ENCODE results near the gene BNC2.

BNC2 gene

DNA sequence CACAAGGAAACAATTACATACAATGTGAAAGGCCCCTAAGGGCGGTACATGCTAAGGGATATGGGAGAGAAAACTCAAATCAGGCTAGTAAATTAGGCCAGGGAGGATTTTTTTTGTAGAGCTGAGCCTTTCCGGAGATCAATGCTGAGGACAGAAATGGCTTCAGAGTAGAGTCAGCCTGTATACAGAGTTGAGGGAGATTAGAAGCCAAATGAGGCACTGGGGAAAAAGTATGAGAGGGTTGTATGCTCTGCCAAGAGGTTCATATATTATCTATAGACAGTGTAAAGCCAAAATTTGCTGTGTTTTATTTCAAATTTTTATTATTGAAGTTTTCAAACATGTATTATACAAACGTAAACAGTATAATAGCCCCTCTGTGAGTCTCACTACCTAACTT, 103.1 kb downstream of the BNC2 start:
- no peak for DNase-seq (ENCODE audit: low read depth)
- TF ChIP-seq, protein P1, sequence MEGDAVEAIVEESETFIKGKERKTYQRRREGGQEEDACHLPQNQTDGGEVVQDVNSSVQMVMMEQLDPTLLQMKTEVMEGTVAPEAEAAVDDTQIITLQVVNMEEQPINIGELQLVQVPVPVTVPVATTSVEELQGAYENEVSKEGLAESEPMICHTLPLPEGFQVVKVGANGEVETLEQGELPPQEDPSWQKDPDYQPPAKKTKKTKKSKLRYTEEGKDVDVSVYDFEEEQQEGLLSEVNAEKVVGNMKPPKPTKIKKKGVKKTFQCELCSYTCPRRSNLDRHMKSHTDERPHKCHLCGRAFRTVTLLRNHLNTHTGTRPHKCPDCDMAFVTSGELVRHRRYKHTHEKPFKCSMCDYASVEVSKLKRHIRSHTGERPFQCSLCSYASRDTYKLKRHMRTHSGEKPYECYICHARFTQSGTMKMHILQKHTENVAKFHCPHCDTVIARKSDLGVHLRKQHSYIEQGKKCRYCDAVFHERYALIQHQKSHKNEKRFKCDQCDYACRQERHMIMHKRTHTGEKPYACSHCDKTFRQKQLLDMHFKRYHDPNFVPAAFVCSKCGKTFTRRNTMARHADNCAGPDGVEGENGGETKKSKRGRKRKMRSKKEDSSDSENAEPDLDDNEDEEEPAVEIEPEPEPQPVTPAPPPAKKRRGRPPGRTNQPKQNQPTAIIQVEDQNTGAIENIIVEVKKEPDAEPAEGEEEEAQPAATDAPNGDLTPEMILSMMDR (conservative IDR thresholded peaks at IDR 0.05; ENCODE audit: low read depth, low read length) = no peak
- no peak overlapping the region for H3K4me3 ChIP-seq (ENCODE audit: low read depth, low read length)

DNA sequence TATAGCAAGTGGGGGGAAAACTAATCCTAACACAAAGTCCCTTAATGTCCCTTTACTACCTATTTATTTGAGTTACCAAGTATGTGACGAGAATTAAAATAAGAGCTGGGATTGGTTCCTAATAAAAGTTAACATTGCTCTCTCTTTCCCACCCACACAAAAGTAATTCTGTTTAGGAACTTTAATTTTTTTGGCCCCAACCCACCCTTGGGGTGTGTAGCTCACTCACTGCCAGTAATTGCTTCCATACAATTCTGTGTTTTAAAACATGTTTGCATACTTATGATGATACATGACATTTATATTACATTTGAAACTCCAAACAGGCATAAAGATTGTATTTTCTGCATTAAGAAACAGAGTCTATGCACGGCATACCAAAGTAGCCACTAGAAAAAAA, 106.5 kb downstream of the BNC2 start:
- TF ChIP-seq, protein P1 (conservative IDR thresholded peaks at IDR 0.05; ENCODE audit: low read depth, low read length) = no peak
- DNase-seq (ENCODE audit: low read depth) = no peak
- H3K4me3 ChIP-seq (ENCODE audit: low read depth, low read length) = no peak overlapping the region

GRCh38 chr9:16755467-16756160, 114.9 kb downstream of the BNC2 start:
- TF ChIP-seq, protein P1 (conservative IDR thresholded peaks at IDR 0.05; ENCODE audit: low read depth, low read length) = no peak
- H3K4me3 ChIP-seq (ENCODE audit: low read depth, low read length) = no peak overlapping the region
- no peak for DNase-seq (ENCODE audit: low read depth)

GRCh38 chr9:16754662-16755061, 115.8 kb downstream of the BNC2 start:
- no peak overlapping the region for H3K4me3 ChIP-seq (ENCODE audit: low read depth, low read length)
- TF ChIP-seq, protein P1 (conservative IDR thresholded peaks at IDR 0.05; ENCODE audit: low read depth, low read length) = no peak
- DNase-seq (ENCODE audit: low read depth) = no peak

GRCh38 chr9:16753256-16753655, 117.2 kb downstream of the BNC2 start:
- TF ChIP-seq, protein P1 (conservative IDR thresholded peaks at IDR 0.05; ENCODE audit: low read depth, low read length) = no peak
- DNase-seq (ENCODE audit: low read depth) = no peak

DNA sequence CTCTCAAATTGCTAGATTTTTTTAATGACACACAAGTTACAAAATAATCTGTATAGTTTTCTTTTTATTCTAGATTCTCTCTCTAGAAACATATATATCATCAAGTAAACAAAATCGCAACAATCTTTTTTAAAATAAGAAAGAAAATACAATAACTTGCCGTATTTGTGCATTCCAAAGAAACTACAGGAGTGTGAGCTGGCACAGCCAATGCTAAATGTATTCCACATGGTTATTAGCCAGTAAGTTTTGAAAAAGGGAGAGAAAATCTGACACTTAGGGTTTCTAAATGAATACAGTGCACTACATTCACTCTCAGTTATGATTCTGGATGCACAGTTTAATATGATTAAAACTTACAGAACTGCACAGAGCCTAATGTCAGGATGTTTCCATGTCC, 117.9 kb downstream of the BNC2 start:
- TF ChIP-seq, protein P1 (conservative IDR thresholded peaks at IDR 0.05; ENCODE audit: low read depth, low read length) = no peak
- H3K4me3 ChIP-seq (ENCODE audit: low read depth, low read length) = no peak overlapping the region
- DNase-seq (ENCODE audit: low read depth) = no peak

More at GRCh38 chr9:16753256-16753655, 117.2 kb downstream of the BNC2 start:
- H3K4me3 ChIP-seq (ENCODE audit: low read depth, low read length) = no peak overlapping the region

DNA sequence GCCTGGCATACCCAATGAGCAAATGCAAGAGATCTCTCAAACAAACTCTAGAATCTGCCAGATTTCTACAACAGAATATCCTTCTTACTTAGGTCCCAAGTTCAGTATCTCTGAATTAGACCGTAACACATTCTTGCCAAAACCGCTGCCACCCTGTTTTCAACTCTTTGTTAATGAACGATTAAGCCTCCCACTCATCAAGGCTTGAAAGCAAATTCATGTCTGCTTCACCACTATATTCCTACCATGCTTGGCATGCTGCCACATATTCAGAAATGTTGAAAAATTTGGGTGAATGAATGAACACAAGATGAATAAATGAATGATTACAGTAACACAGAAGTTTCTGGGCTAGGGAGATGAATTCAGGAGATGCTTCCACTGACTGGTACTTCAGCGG, 119.9 kb downstream of the BNC2 start:
- TF ChIP-seq, protein P1 (conservative IDR thresholded peaks at IDR 0.05; ENCODE audit: low read depth, low read length) = no peak

More for the DNA sequence above, 119.9 kb downstream of the BNC2 start:
- DNase-seq (ENCODE audit: low read depth) = no peak
- no peak overlapping the region for H3K4me3 ChIP-seq (ENCODE audit: low read depth, low read length)

Measured in choroid plexus epithelial cell (primary cell).